GM21529 (cell line): ENCODE measurements around the gene DNAH10.

ENCODE experiments used
- ATAC-seq: cut with Tn5 transposase; IDR thresholded peaks from one replicate; pipeline ENCODE4 v1.9.1; 2021; ENCODE audit not compliant: unreplicated experiment

DNAH10 gene

GRCh38 chr12:123873793-123874192 is 111.7 kb downstream of the DNAH10 start:
- no peak for ATAC-seq

GRCh38 chr12:123877968-123878367 is 115.9 kb downstream of the DNAH10 start:
- ATAC-seq: no peak

- no peak for ATAC-seq
These were observed 117.0 kb downstream of the DNAH10 start for GRCh38 chr12:123879101-123879500.

GRCh38 chr12:123879691-123880090 is 117.6 kb downstream of the DNAH10 start:
- no peak for ATAC-seq

- ATAC-seq: no peak
These were observed 120.1 kb downstream of the DNAH10 start for GRCh38 chr12:123882161-123882705.

- ATAC-seq: no peak
These were observed 124.2 kb downstream of the DNAH10 start for GRCh38 chr12:123886258-123886657.

GRCh38 chr12:123886931-123887582 is 125.0 kb downstream of the DNAH10 start:
- no peak for ATAC-seq

GRCh38 chr12:123888989-123889388 is 126.9 kb downstream of the DNAH10 start:
- no peak for ATAC-seq

GRCh38 chr12:123889848-123890535 is 127.9 kb downstream of the DNAH10 start:
- no peak for ATAC-seq

GRCh38 chr12:123890536-123890902 is 128.4 kb downstream of the DNAH10 start:
- ATAC-seq: no peak

GRCh38 chr12:123891011-123891410 is 128.9 kb downstream of the DNAH10 start:
- no peak for ATAC-seq

GRCh38 chr12:123891516-123892179 is 129.5 kb downstream of the DNAH10 start:
- ATAC-seq: no peak

- ATAC-seq: no peak
These were observed 130.1 kb downstream of the DNAH10 start for GRCh38 chr12:123892180-123892559.

GRCh38 chr12:123892853-123893252 is 130.8 kb downstream of the DNAH10 start:
- ATAC-seq: no peak

GRCh38 chr12:123893276-123893675 is 131.2 kb downstream of the DNAH10 start:
- no peak for ATAC-seq

- no peak for ATAC-seq
These were observed 132.8 kb downstream of the DNAH10 start for GRCh38 chr12:123894823-123895345.

- no peak for ATAC-seq
These were observed 133.3 kb downstream of the DNAH10 start for GRCh38 chr12:123895451-123895850.

GRCh38 chr12:123896767-123897166 is 134.7 kb downstream of the DNAH10 start:
- ATAC-seq: no peak

GRCh38 chr12:123897221-123897620 is 135.1 kb downstream of the DNAH10 start:
- no peak for ATAC-seq

- no peak for ATAC-seq
These were observed 136.6 kb downstream of the DNAH10 start for GRCh38 chr12:123898673-123899072.

- no peak for ATAC-seq
These were observed 137.3 kb downstream of the DNAH10 start for GRCh38 chr12:123899368-123899767.
